ENCODE measurements around the gene FBXO34.
"Not testable (repeated sequence)": the region's sequence is repeated elsewhere in the genome, so short reads cannot be mapped to it uniquely, and the experiment has no call there.

The FBXO34 gene

GRCh38 chr14:55274146-55274545, 2.9 kb downstream of the FBXO34 start:
- peak; percentile 3 for DNase-seq

- DNase-seq, result no peak
Observed at GRCh38 chr14:55274751-55275150, 3.5 kb downstream of the FBXO34 start.

- DNase-seq, result no peak
Observed at GRCh38 chr14:55276736-55277135, 5.5 kb downstream of the FBXO34 start.

- DNase-seq, result no peak
Observed at GRCh38 chr14:55277972-55278740, 6.9 kb downstream of the FBXO34 start.

GRCh38 chr14:55279384-55279783, 8.2 kb downstream of the FBXO34 start:
- DNase-seq, result no peak

- DNase-seq, result no peak
Observed at GRCh38 chr14:55281316-55281839, 10.2 kb downstream of the FBXO34 start.

GRCh38 chr14:55285048-55285652, 13.9 kb downstream of the FBXO34 start:
- no peak for DNase-seq

GRCh38 chr14:55288439-55288838, 17.2 kb downstream of the FBXO34 start:
- DNase-seq, result no peak

GRCh38 chr14:55291480-55292081, 20.4 kb downstream of the FBXO34 start:
- DNase-seq, result no peak

GRCh38 chr14:55294603-55295002, 23.4 kb downstream of the FBXO34 start:
- DNase-seq, result no peak

- no peak for DNase-seq
Observed at GRCh38 chr14:55297611-55298499, 26.6 kb downstream of the FBXO34 start.

GRCh38 chr14:55298500-55298822, 27.2 kb downstream of the FBXO34 start:
- no peak for DNase-seq

- no peak for DNase-seq
Observed at GRCh38 chr14:55301437-55302121, 30.4 kb downstream of the FBXO34 start.

GRCh38 chr14:55302367-55303124, 31.3 kb downstream of the FBXO34 start:
- DNase-seq, result no peak

- DNase-seq, result no peak
Observed at GRCh38 chr14:55303125-55303499, 31.9 kb downstream of the FBXO34 start.

GRCh38 chr14:55303691-55304145, 32.5 kb downstream of the FBXO34 start:
- DNase-seq, result no peak

- DNase-seq, result no peak
Observed at GRCh38 chr14:55306938-55307589, 35.8 kb downstream of the FBXO34 start.

GRCh38 chr14:55309154-55309553, 37.9 kb downstream of the FBXO34 start:
- no peak for DNase-seq

- no peak for DNase-seq
Observed at GRCh38 chr14:55309761-55310365, 38.6 kb downstream of the FBXO34 start.

- not testable (repeated sequence) for DNase-seq
Observed at GRCh38 chr14:55312379-55313030, 41.3 kb downstream of the FBXO34 start.
